ENCODE measurements around the gene SUSD2.

- TF ChIP-seq E2F6 (IDR thresholded peaks at IDR 0.05; ENCODE audit: borderline replicate concordance, low read depth) (no peak), RFX5 (IDR thresholded peaks at IDR 0.05) (no peak), POLR2A (IDR thresholded peaks at IDR 0.05; ENCODE audit: low read length) (no peak), RAD21 (conservative IDR thresholded peaks at IDR 0.05 in 1 of 2, IDR thresholded peaks at IDR 0.05 in 1 of 2) (no peak)
Observed at GRCh38 chr22:24161485-24161884, 19.8 kb upstream of the SUSD2 start.

Measured in A549 (cell line).